HG02798 (cell line): ENCODE results near the gene GPC4.
"Not testable (repeated sequence)": the region's sequence is repeated elsewhere in the genome, so short reads cannot be mapped to it uniquely, and the experiment has no call there.

ENCODE experiments used
- ATAC-seq: cut with Tn5 transposase; IDR thresholded peaks from one replicate; pipeline ENCODE4 v1.9.1; 2021; ENCODE audit warnings: mild to moderate bottlenecking; ENCODE audit not compliant: unreplicated experiment, poor library complexity

The GPC4 gene

DNA sequence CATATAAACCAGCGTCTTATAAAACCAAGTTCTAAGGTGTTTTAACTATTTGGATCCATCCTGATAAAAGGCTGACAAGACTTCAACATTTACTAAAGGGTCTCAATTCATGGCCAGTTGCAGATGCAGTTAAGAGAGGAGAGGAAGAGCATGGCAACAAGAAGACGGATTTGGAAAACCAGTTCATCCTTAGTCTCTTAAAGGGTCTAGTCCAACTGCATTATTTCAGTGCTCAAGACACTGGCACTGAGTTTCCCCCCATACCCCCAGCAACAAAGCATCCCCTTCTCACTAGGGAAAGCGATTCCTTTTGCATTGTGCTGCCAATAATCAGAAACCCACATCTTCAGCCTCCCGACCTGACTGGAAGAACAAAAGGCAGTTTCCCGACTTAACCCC lies 106.8 kb downstream of the GPC4 start:
- no peak for ATAC-seq

DNA sequence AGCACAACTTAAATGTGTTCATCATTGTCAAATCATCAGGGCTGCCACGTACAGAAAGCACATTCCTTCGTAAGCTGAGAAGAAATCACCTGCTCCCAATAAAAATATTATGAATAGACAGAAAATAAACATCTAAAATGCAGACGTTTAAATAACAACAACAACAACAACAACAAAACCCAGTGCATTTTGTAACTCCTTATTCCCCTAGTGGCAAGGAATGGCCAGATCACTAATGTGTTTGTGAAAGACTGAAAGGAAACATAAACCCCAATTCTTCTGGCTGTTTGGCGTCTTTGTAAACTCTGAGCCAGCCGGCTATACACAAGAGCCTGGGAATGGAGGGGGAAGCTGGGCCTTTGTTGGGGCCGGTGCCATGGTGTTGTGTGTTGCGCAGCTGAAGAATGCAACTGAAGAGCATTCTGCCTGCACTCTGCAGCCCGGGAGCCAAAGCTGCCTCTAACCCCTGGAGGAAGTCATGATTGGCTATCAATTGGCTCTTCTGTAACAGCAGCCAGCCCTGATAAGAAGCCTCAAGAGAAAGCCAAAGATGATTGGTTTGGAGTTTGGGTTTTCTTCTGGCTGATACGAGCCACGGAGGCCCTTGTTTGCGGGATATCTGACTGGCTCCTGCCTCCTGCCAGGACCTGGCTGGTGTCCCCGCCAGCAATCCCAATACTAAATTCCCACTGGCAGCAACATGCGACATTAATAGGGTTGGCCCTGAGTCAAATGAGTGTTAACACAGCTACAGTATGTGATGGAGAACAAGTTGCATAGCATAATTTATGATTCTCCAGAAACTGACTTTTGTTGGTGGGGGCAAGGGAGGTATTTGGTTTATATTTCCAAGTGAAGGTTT lies 107.4 kb downstream of the GPC4 start:
- ATAC-seq, result no peak

DNA sequence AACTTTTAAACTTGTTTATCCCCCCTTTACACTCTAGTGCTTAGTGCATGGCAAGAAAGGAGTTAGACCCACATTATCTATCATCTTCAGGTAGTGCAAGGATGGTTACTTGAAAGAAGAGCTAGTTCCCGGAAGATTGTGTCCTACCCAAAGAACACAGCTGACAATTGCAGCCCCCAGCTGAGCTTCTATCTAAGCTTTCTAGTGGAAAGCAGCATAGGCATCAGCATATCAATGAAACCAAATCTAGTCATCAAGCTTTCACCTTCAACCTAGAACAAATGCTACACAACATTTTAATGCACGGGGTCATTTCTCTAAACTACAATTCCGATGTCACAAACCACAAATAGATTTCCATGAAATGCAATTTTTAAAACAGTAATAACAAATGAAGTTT lies 108.2 kb downstream of the GPC4 start:
- no peak for ATAC-seq

DNA sequence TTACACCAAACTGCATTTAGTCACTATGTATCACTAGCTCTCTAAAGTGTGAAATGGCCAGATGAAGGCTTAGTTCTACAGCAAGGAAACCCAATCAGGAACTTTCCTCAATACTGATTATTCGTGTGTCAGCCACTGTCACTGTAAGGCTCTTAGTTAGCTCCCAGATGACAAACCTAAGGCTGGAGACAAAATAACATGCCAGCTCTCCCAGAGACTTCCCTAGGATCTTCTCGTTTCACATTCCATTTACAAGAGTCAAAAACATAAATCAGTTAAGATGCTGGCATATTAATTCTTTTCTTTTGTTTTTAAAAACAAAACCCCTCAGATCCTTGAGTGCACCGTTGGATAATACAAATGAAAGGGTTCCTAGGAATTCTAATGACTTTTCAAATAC lies 109.0 kb downstream of the GPC4 start:
- ATAC-seq, result no peak

- ATAC-seq, result no peak
Observed at GRCh38 chrX:133305348-133305747, 109.9 kb downstream of the GPC4 start.

- ATAC-seq, result no peak
Observed at GRCh38 chrX:133302775-133303445, 112.4 kb downstream of the GPC4 start.

- no peak for ATAC-seq
Observed at GRCh38 chrX:133300591-133300990, 114.7 kb downstream of the GPC4 start.

GRCh38 chrX:133297284-133297683 lies 118.0 kb downstream of the GPC4 start:
- ATAC-seq, result no peak

DNA sequence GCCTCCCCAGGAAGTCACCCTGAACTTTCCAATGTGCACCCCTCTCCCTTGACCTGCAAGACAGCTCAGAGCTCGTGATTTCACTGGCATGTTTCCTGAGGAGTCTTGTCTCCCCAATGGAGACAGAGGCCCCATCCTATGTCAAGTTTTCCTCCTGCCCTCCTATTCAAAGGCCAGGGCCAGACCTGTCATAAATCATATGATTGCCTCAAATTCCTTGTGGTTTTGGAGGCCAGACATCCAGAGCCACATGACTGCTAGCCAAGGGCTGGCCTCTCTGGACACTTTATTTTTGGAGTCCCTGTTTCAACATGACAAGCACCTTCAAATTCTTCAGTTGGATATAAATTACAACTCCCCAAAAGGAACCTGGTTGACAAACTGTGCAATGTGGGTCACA lies 121.2 kb downstream of the GPC4 start:
- ATAC-seq, result no peak

- ATAC-seq, result no peak
Observed at GRCh38 chrX:133290076-133290475, 125.2 kb downstream of the GPC4 start.

DNA sequence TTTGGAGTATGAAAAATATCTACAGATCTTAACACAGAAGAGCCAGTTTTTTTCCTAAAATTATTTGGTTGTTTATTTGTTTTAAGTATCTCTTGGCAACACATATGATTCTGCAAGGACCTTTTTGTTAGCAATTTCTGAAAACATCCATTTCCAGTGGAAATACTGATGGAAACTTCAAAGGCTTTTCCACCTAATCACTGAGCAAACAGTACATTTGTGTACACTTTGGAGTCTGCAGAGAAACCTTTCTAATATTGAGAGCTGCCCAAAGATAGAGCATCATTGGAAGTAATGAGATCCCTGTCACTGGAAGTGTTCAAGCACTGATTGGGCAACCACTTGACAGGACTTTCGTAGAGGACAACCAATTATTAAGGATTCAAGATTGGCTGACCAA lies 127.4 kb downstream of the GPC4 start:
- no peak for ATAC-seq

GRCh38 chrX:133285341-133285740 lies 129.9 kb downstream of the GPC4 start:
- ATAC-seq, result no peak

GRCh38 chrX:133279112-133279730 lies 136.1 kb downstream of the GPC4 start:
- not testable (repeated sequence) for ATAC-seq

- no peak for ATAC-seq
Observed at GRCh38 chrX:133273180-133273579, 142.1 kb downstream of the GPC4 start.

DNA sequence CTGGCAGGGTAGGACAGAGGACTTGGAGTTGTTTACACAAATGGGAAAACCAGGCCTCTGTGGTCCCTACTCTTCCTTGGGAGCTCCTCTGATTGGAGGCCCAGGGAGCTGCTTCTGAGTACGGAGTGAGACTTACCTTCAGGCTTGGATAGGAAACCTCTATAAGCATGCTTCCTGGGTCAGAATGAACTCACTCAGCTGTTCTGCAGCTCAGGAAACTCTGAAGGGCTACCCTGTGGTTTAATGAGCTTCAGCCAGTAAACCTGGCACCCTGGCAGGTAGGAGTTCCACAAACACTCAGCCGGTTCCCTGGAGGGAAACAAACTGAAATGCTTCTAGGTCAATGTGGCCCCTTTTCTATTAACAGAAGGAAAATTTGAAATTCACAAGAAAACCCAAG lies 146.1 kb downstream of the GPC4 start:
- ATAC-seq, result no peak

DNA sequence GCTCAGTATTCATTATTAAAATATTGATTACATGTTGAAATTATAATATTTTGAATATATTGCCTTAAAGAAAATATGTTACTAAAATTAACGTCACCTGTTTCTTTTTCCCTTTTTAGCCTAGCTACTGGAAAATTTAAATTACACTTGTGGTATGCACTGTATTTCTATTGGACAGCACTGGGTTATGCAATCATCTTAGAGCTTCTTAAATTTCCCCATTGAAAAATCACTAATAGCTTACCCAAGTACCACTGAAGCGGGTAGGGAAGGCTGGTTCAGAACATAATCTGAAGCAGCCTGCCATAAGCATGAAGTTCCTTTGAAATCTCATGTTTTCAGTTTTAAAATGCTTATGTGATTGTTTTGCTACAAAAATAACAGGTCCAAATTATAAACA lies 147.7 kb downstream of the GPC4 start:
- no peak for ATAC-seq

- ATAC-seq, result no peak
Observed at GRCh38 chrX:133265331-133265730, 150.0 kb downstream of the GPC4 start.

DNA sequence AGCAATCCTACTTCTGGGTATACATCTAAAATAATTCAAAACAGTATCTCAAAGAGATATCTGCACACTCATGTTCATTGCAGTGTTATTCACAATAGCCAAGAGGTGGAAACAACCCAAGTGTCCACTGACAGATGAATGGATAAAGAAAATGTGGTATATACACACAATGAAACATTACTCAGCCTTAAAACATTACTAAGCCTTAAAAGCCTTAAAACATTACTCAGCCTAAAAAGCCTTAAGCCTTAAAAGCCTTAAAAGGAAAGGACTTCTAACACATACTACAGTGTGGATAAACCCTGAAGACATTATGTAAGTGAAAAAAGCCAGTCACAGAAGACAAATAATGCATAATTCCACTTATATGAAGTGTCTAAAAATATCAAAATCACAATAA lies 156.8 kb downstream of the GPC4 start:
- ATAC-seq, result no peak

DNA sequence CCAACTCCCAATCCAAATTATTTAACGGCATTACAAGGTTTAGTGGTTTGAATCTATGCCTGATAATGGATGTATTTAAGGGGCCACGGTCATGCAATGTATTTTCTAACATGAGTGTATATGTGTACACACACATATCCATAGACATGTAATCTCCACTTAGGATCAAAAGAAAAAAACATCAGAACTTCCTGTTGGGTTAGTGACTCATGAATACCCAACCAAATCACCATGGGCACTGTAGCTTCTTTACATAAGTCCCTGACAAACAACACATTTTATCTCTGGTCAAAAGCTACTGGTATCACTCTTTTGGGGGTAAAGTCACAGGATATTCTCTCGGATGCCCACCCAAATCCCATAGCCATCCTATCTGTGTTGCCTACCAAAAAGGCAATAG lies 160.6 kb downstream of the GPC4 start:
- ATAC-seq, result no peak

DNA sequence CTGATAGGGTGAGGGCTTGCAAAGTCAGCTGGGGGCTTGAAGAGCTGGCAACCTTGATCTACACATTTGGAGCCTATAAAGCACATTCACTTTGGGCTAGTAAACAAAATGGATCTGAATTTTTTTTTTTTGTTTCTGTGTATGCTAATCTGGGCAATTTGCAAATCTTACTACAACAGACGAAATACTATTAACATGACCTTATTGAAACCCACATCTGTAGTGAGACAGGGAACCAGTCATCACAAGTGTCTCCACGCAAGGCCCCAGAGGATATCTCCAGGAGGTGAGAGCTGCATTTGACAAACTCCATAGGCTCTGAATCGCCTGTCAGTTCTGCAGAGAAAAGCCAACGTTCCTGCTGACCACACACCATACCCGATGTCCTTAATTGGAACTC lies 164.1 kb downstream of the GPC4 start:
- ATAC-seq, result no peak
